Astrocyte of the spinal cord (primary cell): ENCODE measurements around the gene EIF2B4.

ENCODE experiments used
- DNase-seq: peaks from one replicate; pipeline ENCODE4 v3.0.0; 2011; ENCODE audit warnings: low read depth, low spot score
- H3K4me3 ChIP-seq: 2 replicates; pipeline ENCODE4 v1.5.1; 2011; ENCODE audit warnings: low read depth, mild to moderate bottlenecking, low read length, moderate library complexity
- CTCF ChIP-seq: IDR thresholded peaks from 2 replicates; pipeline ENCODE4 v1.5.1; 2012; ENCODE audit warnings: low read depth, mild to moderate bottlenecking, low read length, inconsistent platforms
- in situ Hi-C: cut with HindIII; loops from 2 replicates; pipeline ENCODE4 v1.10.0; 2017; ENCODE audit warnings: low sequenced_read_pairs

The EIF2B4 gene

GRCh38 chr2:27316655-27317412 is 53.3 kb downstream of the EIF2B4 start:
- no peak overlapping the region for H3K4me3 ChIP-seq
- in situ Hi-C loops, result no loop called here
- no peak for DNase-seq
- TF ChIP-seq CTCF, result no peak

- no peak overlapping the region for H3K4me3 ChIP-seq
- in situ Hi-C loops, result no loop called here
- no peak for DNase-seq
- no peak for TF ChIP-seq CTCF
These were observed 55.0 kb downstream of the EIF2B4 start for GRCh38 chr2:27315122-27315521.

GRCh38 chr2:27314709-27315108 is 55.4 kb downstream of the EIF2B4 start:
- in situ Hi-C loops, result no loop called here
- no peak for TF ChIP-seq CTCF
- DNase-seq, result no peak

More at GRCh38 chr2:27314709-27315108, 55.4 kb downstream of the EIF2B4 start:
- H3K4me3 ChIP-seq, result no peak overlapping the region
